T-cell (primary cell): ENCODE results near the gene GMPS. TPM values are rescaled to one million over a fixed set of nuclear protein-coding genes. Genes with fewer than 3 reads are reported as not detected.

Experiments used
- ATAC-seq, 4 experiments: fragments of 200-7000 bp in 3 of 4; fragments of 150-1000 bp in 1 of 4; cut with Tn5 transposase; replicated peaks in 1 of 4; 1 replicate in 3 of 4; 2 replicates in 1 of 4; pipeline ENCODE4 v1.10.0; 2021; ENCODE audit warnings: moderate library complexity in 3 of 4, mild to moderate bottlenecking in 2 of 4, moderate number of reproducible peaks in 1 of 4
- CTCF ChIA-PET, 2 donors: fragments of 300-600 bp; sonication (Branson Sonifier 250); formaldehyde crosslinking; loops; one replicate each; lab custom pipeline; 2022; ENCODE audit warnings: antibody characterized with exemption in 2 of 2; lab: Charles Lee
- POLR2A ChIA-PET, 2 donors: fragments of 300-600 bp; sonication (Branson Sonifier 250); formaldehyde crosslinking; loops; one replicate each; lab custom pipeline; 2022; ENCODE audit warnings: antibody characterized with exemption in 2 of 2; lab: Charles Lee
- DNase-seq, 35 experiments: peaks; one replicate each; pipeline versions ENCODE4 v3.0.0 to v3.0.0-alpha.2; 2013 to 2023
- H3K27ac ChIP-seq: one replicate; pipeline ENCODE4 v1.5.1; 2013; ENCODE audit warnings: low read length
- H3K27me3 ChIP-seq, 2 experiments: replicated peaks in 1 of 2; 1 replicate in 1 of 2; 2 replicates in 1 of 2; pipeline versions ENCODE4 v1.6.1 to v1.7.0; 2013; ENCODE audit warnings: low read length in 1 of 2, mixed read lengths in 1 of 2; ENCODE audit not compliant: control insufficient read depth in 2 of 2, insufficient read depth in 2 of 2; ENCODE audit errors: extremely low read depth in 1 of 2
- H3K36me3 ChIP-seq, 2 donors: 1 replicate in 1 of 2; 2 replicates in 1 of 2; pipeline versions ENCODE4 v1.6.1 to v1.7.0; 2013; ENCODE audit warnings: low read length in 1 of 2; ENCODE audit not compliant: control insufficient read depth in 2 of 2, insufficient read depth in 1 of 2; ENCODE audit errors: extremely low read depth in 1 of 2
- H3K4me1 ChIP-seq, 2 experiments: 1 replicate in 1 of 2; 2 replicates in 1 of 2; pipeline versions ENCODE4 v1.6.1 to v1.7.0; 2013; ENCODE audit warnings: low read length in 2 of 2, mixed read lengths in 1 of 2; ENCODE audit not compliant: insufficient read depth in 2 of 2, control insufficient read depth in 1 of 2; ENCODE audit errors: extremely low read depth in 1 of 2
- H3K4me3 ChIP-seq, 2 donors: 1 replicate in 1 of 2; 2 replicates in 1 of 2; pipeline versions ENCODE4 v1.5.1 to v1.7.0; 2013; ENCODE audit warnings: mild to moderate bottlenecking in 2 of 2, low read length in 1 of 2, moderate library complexity in 1 of 2; ENCODE audit not compliant: control insufficient read depth in 1 of 2; ENCODE audit errors: extremely low read depth in 1 of 2
- H3K9me3 ChIP-seq: 2 replicates; pipeline ENCODE4 v1.7.0; 2013
- H3K27ac Mint-ChIP-seq, 2 donors: one replicate each; pipeline ENCODE4 v1.8.0; 2020 to 2021; ENCODE audit warnings: mild to moderate bottlenecking in 2 of 2, mixed read lengths in 2 of 2
- H3K27me3 Mint-ChIP-seq, 2 donors: one replicate each; pipeline ENCODE4 v1.8.0; 2021 to 2022; ENCODE audit warnings: mixed read lengths in 2 of 2
- H3K36me3 Mint-ChIP-seq: one replicate; pipeline ENCODE4 v1.8.0; 2021; ENCODE audit warnings: mixed read lengths
- H3K4me1 Mint-ChIP-seq, 3 donors: one replicate each; pipeline ENCODE4 v1.8.0; 2020 to 2022; ENCODE audit warnings: mixed read lengths in 3 of 3, mild to moderate bottlenecking in 1 of 3
- H3K4me3 Mint-ChIP-seq, 3 donors: one replicate each; pipeline ENCODE4 v1.8.0; 2020 to 2022; ENCODE audit warnings: mild to moderate bottlenecking in 3 of 3, mixed read lengths in 3 of 3, moderate library complexity in 3 of 3
- H3K9me3 Mint-ChIP-seq, 3 donors: one replicate each; pipeline ENCODE4 v1.8.0; 2020 to 2022; ENCODE audit warnings: mixed read lengths in 3 of 3
- WGBS: methylation state at CpG from one replicate; pipeline ENCODE4 v1.1.5; 2013; ENCODE audit warnings: missing lambda C conversion rate; ENCODE audit not compliant: insufficient coverage; 5-methylcytosine and 5-hydroxymethylcytosine counted together
- total RNA-seq, 35 experiments: library from RNA in 6 of 35; stranded (reverse) in 6 of 35; fragments of 120-200 nt in 1 of 35; gene quantifications; one replicate each; pipeline versions ENCODE4 v1.2.1 to v1.2.4 and lab custom pipeline; 2013 to 2026

GMPS gene
- total RNA-seq, 5 donors from 2014 or later (not counting 1 experiment from before 2014, with no cell fraction given) = 37.4 to 44.1 (median 40.6) TPM

- CTCF ChIA-PET = no interaction called here
- no peaks in the 10 kb centered on the region for H3K9me3 Mint-ChIP-seq
- H3K27me3 Mint-ChIP-seq = peaks cover 3 to 6% of the 10 kb centered on the region in 2 donors
- ATAC-seq = no peak
- no CpG with 5 or more reads among the region's 3 CpGs for WGBS
- Histone ChIP-seq H3K27me3 (peaks cover 0 to 2% of the 10 kb centered on the region in 2 experiments), H3K36me3 (no peaks in the 10 kb centered on the region), H3K4me1 (no peaks in the 10 kb centered on the region), H3K9me3 (no peaks in the 10 kb centered on the region), H3K27ac (no peak overlapping the region), H3K4me3 (no peak overlapping the region)
- POLR2A ChIA-PET = no interaction called here
- H3K4me1 Mint-ChIP-seq = no peaks in the 10 kb centered on the region
- no peak overlapping the region for H3K27ac Mint-ChIP-seq
- H3K36me3 Mint-ChIP-seq = no peaks in the 10 kb centered on the region
- DNase-seq = no peak
- no peak overlapping the region for H3K4me3 Mint-ChIP-seq
These were observed 111.2 kb downstream of the GMPS start for GRCh38 chr3:155981669-155982068.

- 100% methylated on average over 1 of the region's 1 CpG for WGBS
These were observed 113.5 kb downstream of the GMPS start for GRCh38 chr3:155983834-155984474.

GRCh38 chr3:155984791-155985417 lies 114.5 kb downstream of the GMPS start:
- no peak for ATAC-seq
- no peaks in the 10 kb centered on the region for H3K36me3 ChIP-seq
- H3K27me3 ChIP-seq = peaks cover 0 to 2% of the 10 kb centered on the region in 2 experiments
- Mint-ChIP-seq H3K9me3 (no peaks in the 10 kb centered on the region), H3K4me3 (no peak overlapping the region), H3K36me3 (no peaks in the 10 kb centered on the region), H3K4me1 (no peaks in the 10 kb centered on the region), H3K27me3 (peaks cover 6% of the 10 kb centered on the region in 2 donors), H3K27ac (no peak overlapping the region)
- POLR2A ChIA-PET = no interaction called here
- CTCF ChIA-PET = no interaction called here
- H3K4me1 ChIP-seq = no peaks in the 10 kb centered on the region
- H3K4me3 ChIP-seq = no peak overlapping the region
- no peak overlapping the region for H3K27ac ChIP-seq
- no peaks in the 10 kb centered on the region for H3K9me3 ChIP-seq
- no peak for DNase-seq
- 93% methylated on average over 3 of the region's 6 CpGs for WGBS

More at GRCh38 chr3:155983834-155984474, 113.5 kb downstream of the GMPS start:
- no peak overlapping the region for H3K27ac ChIP-seq
- no peaks in the 10 kb centered on the region for H3K4me1 ChIP-seq
- ChIA-PET POLR2A (no interaction called here), CTCF (no interaction called here)
- Mint-ChIP-seq H3K4me1 (no peaks in the 10 kb centered on the region), H3K9me3 (no peaks in the 10 kb centered on the region), H3K27ac (no peak overlapping the region), H3K27me3 (peaks cover 6% of the 10 kb centered on the region in 2 donors), H3K36me3 (no peaks in the 10 kb centered on the region), H3K4me3 (no peak overlapping the region)
- H3K27me3 ChIP-seq = peaks cover 0 to 2% of the 10 kb centered on the region in 2 experiments
- no peak overlapping the region for H3K4me3 ChIP-seq
- no peak for ATAC-seq
- DNase-seq = no peak
- no peaks in the 10 kb centered on the region for H3K36me3 ChIP-seq
- H3K9me3 ChIP-seq = no peaks in the 10 kb centered on the region

- DNase-seq (no peak), ATAC-seq (no peak)
- POLR2A ChIA-PET = interaction anchor here in 1 of 2 donors (0.6 kb wide), 1 partner anchor 731 kb away, joined by 7 read pairs; no protein-coding TSS in a partner anchor
- Histone ChIP-seq H3K9me3 (no peaks in the 10 kb centered on the region), H3K27ac (no peak overlapping the region), H3K36me3 (no peaks in the 10 kb centered on the region), H3K27me3 (peaks cover 0 to 2% of the 10 kb centered on the region in 2 experiments), H3K4me3 (no peak overlapping the region), H3K4me1 (no peaks in the 10 kb centered on the region)
- no peaks in the 10 kb centered on the region for H3K36me3 Mint-ChIP-seq
- H3K4me3 Mint-ChIP-seq = no peak overlapping the region
- no peak overlapping the region for H3K27ac Mint-ChIP-seq
- H3K4me1 Mint-ChIP-seq = no peaks in the 10 kb centered on the region
- CTCF ChIA-PET = interaction anchor here in 1 of 2 donors (0.5 kb wide), 1 partner anchor 197 kb away, joined by 3 read pairs; no protein-coding TSS in a partner anchor
- no peaks in the 10 kb centered on the region for H3K9me3 Mint-ChIP-seq
- peaks cover 6% of the 10 kb centered on the region in 2 donors for H3K27me3 Mint-ChIP-seq
These were observed 119.1 kb downstream of the GMPS start for GRCh38 chr3:155989536-155989935.

- Mint-ChIP-seq H3K27ac (no peak overlapping the region), H3K4me1 (peaks cover 0 to 2% (median 0%) of the 10 kb centered on the region in 3 donors), H3K27me3 (peaks cover 2 to 5% of the 10 kb centered on the region in 2 donors), H3K4me3 (no peak overlapping the region), H3K36me3 (no peaks in the 10 kb centered on the region), H3K9me3 (no peaks in the 10 kb centered on the region)
- CTCF ChIA-PET = no interaction called here
- POLR2A ChIA-PET = interaction anchor here in 1 of 2 donors (0.6 kb wide), 1 partner anchor 241 kb away, joined by 3 read pairs; no protein-coding TSS in a partner anchor
- no peaks in the 10 kb centered on the region for H3K9me3 ChIP-seq
- no peaks in the 10 kb centered on the region for H3K36me3 ChIP-seq
- peaks cover 0 to under 1% of the 10 kb centered on the region in 2 experiments for H3K27me3 ChIP-seq
- no peaks in the 10 kb centered on the region for H3K4me1 ChIP-seq
- DNase-seq = no peak
- no peak for ATAC-seq
- H3K27ac ChIP-seq = no peak overlapping the region
- WGBS = 100% methylated on average over 1 of the region's 4 CpGs
- no peak overlapping the region for H3K4me3 ChIP-seq
These were observed 120.8 kb downstream of the GMPS start for GRCh38 chr3:155991212-155991611.

- POLR2A ChIA-PET = no interaction called here
- Mint-ChIP-seq H3K27ac (no peak overlapping the region), H3K9me3 (no peaks in the 10 kb centered on the region), H3K36me3 (no peaks in the 10 kb centered on the region), H3K4me3 (no peak overlapping the region), H3K4me1 (peaks cover 0 to 2% (median 0%) of the 10 kb centered on the region in 3 donors), H3K27me3 (peaks cover 0 to 3% of the 10 kb centered on the region in 2 donors)
- no peak for DNase-seq
- no peaks in the 10 kb centered on the region for H3K9me3 ChIP-seq
- H3K4me1 ChIP-seq = no peaks in the 10 kb centered on the region
- H3K27ac ChIP-seq = no peak overlapping the region
- H3K4me3 ChIP-seq = no peak overlapping the region
- WGBS = no CpG with 5 or more reads among the region's 1 CpG
- no peak for ATAC-seq
- CTCF ChIA-PET = no interaction called here
- H3K36me3 ChIP-seq = no peaks in the 10 kb centered on the region
- no peaks in the 10 kb centered on the region for H3K27me3 ChIP-seq
These were observed 121.4 kb downstream of the GMPS start for GRCh38 chr3:155991847-155992246.
